HepG2 (cell line): Measurements from ENCODE around the gene UTP4. TPM values are rescaled to one million over a fixed set of nuclear protein-coding genes. Genes with fewer than 3 reads are reported as not detected.
A peak's percentile ranks its signal among the peaks of the same experiment; 100 is the strongest.

Experiments
- ATRX ChIP-seq: sonication (generic); formaldehyde crosslinking; IDR thresholded peaks from 2 replicates; pipeline ENCODE4 v1.4.0; 2020; ENCODE audit warnings: missing genetic modification reagents, borderline replicate concordance
- FOXA1 ChIP-seq, 2 experiments: fragments of 450-650 bp in 1 of 2; sonication (generic) in 1 of 2; formaldehyde crosslinking in 1 of 2; IDR thresholded peaks; 2 replicates each; pipeline versions ENCODE4 v1.4.0 to v1.6.1; 2016 to 2020; ENCODE audit warnings: missing genetic modification reagents in 1 of 2
- KAT7 ChIP-seq: IDR thresholded peaks from 2 replicates; pipeline ENCODE4 v1.6.1; 2018; ENCODE audit warnings: borderline replicate concordance, missing compliant biosample characterization
- KLF6 ChIP-seq: IDR thresholded peaks from 2 replicates; pipeline ENCODE4 v1.8.0; 2016; ENCODE audit warnings: missing biosample characterization, missing genetic modification reagents
- PPARG ChIP-seq: conservative IDR thresholded peaks from 2 replicates; pipeline ENCODE4 v1.6.1; 2016; ENCODE audit warnings: missing biosample characterization, missing genetic modification reagents
- SIN3B ChIP-seq: fragments of 150-350 bp; IDR thresholded peaks from 2 replicates; pipeline ENCODE4 v1.6.1; 2014; ENCODE audit warnings: low read length
- TCF12 ChIP-seq, 2 experiments: fragments of 450-650 bp in 1 of 2; sonication (generic) in 1 of 2; formaldehyde crosslinking in 1 of 2; IDR thresholded peaks; 2 replicates each; pipeline versions ENCODE4 v1.6.1 to v1.8.0; 2017 to 2022; ENCODE audit warnings: antibody characterized with exemption in 1 of 2, mild to moderate bottlenecking in 1 of 2, missing genetic modification reagents in 1 of 2, moderate library complexity in 1 of 2
- ZNF124 ChIP-seq: sonication (generic); formaldehyde crosslinking; IDR thresholded peaks from 2 replicates; pipeline ENCODE4 v1.4.0; 2020; ENCODE audit warnings: missing genetic modification reagents
- ZNF550 ChIP-seq: sonication (generic); formaldehyde crosslinking; IDR thresholded peaks from 2 replicates; pipeline ENCODE4 v1.4.0; 2020; ENCODE audit warnings: mild to moderate bottlenecking, missing genetic modification reagents, borderline replicate concordance
- ZNF644 ChIP-seq: IDR thresholded peaks from 2 replicates; pipeline ENCODE4 v1.6.1; 2016; ENCODE audit warnings: low read depth
- ZNF672 ChIP-seq: sonication (generic); formaldehyde crosslinking; IDR thresholded peaks from 2 replicates; pipeline ENCODE4 v1.8.1; 2022; ENCODE audit warnings: missing genetic modification reagents
- ZNF737 ChIP-seq: sonication (generic); formaldehyde crosslinking; IDR thresholded peaks from 2 replicates; pipeline ENCODE4 v1.5.0; 2020; ENCODE audit warnings: missing genetic modification reagents, mild to moderate bottlenecking, borderline replicate concordance
- ZNF800 ChIP-seq: sonication (generic); formaldehyde crosslinking; IDR thresholded peaks from 2 replicates; pipeline ENCODE4 v1.4.0; 2020; ENCODE audit warnings: missing genetic modification reagents
- polyA plus RNA-seq, 8 experiments: library from polyadenylated mRNA; depleted of rRNA in 3 of 8; stranded (reverse) in 7 of 8; unstranded in 1 of 8; fragments of >200 nt; fragmentation: Illumina TruSeq in 4 of 8; extraction: Trizol in 4 of 8; gene quantifications; 2 replicates each; pipeline versions ENCODE4 v1.2.1 to v1.2.3, GENCODE V29; 2011 to 2016; ENCODE audit warnings: low read depth in 4 of 8, missing spikeins in 1 of 8, mixed read lengths in 1 of 8; ENCODE audit not compliant: insufficient read depth in 1 of 8
- total RNA-seq, 5 experiments: library from RNA; depleted of rRNA; stranded (reverse); fragments of >200 nt; fragmentation: Illumina TruSeq; extraction: Trizol; gene quantifications; 2 replicates each; pipeline ENCODE4 v1.2.3, GENCODE V29; 2016; ENCODE audit warnings: low read depth in 1 of 5
- TF ChIP-seq, protein P1 (sequence below): sonication (generic); formaldehyde crosslinking; IDR thresholded peaks from 2 replicates; pipeline ENCODE4 v1.4.0; 2020; ENCODE audit warnings: missing genetic modification reagents
- TF ChIP-seq, protein P2 (sequence below): sonication (generic); formaldehyde crosslinking; IDR thresholded peaks from 2 replicates; pipeline ENCODE4 v1.4.0; 2020; ENCODE audit warnings: missing genetic modification reagents, borderline replicate concordance
- TF ChIP-seq, protein P3 (sequence below): sonication (generic); formaldehyde crosslinking; IDR thresholded peaks from 2 replicates; pipeline ENCODE4 v1.5.0; 2020; ENCODE audit warnings: missing genetic modification reagents

The UTP4 gene
- total and polyA plus RNA-seq, 2 of the 13 experiments (the other 11 are each of a cell fraction or from before 2014, with no cell fraction given), result 30.0 to 85.8 TPM

GRCh38 chr16:69186642-69187445, 54.4 kb downstream of the UTP4 start, which contains the start of gene SNTB2 (continued):
- TF ChIP-seq, protein P1, sequence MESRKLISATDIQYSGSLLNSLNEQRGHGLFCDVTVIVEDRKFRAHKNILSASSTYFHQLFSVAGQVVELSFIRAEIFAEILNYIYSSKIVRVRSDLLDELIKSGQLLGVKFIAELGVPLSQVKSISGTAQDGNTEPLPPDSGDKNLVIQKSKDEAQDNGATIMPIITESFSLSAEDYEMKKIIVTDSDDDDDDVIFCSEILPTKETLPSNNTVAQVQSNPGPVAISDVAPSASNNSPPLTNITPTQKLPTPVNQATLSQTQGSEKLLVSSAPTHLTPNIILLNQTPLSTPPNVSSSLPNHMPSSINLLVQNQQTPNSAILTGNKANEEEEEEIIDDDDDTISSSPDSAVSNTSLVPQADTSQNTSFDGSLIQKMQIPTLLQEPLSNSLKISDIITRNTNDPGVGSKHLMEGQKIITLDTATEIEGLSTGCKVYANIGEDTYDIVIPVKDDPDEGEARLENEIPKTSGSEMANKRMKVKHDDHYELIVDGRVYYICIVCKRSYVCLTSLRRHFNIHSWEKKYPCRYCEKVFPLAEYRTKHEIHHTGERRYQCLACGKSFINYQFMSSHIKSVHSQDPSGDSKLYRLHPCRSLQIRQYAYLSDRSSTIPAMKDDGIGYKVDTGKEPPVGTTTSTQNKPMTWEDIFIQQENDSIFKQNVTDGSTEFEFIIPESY (CRISPR knock-in tag), result no peak
- TF ChIP-seq ZNF550 (CRISPR knock-in tag), result peak; percentile 88; the same call in 1 of the 2 replicates
- TF ChIP-seq, protein P2, sequence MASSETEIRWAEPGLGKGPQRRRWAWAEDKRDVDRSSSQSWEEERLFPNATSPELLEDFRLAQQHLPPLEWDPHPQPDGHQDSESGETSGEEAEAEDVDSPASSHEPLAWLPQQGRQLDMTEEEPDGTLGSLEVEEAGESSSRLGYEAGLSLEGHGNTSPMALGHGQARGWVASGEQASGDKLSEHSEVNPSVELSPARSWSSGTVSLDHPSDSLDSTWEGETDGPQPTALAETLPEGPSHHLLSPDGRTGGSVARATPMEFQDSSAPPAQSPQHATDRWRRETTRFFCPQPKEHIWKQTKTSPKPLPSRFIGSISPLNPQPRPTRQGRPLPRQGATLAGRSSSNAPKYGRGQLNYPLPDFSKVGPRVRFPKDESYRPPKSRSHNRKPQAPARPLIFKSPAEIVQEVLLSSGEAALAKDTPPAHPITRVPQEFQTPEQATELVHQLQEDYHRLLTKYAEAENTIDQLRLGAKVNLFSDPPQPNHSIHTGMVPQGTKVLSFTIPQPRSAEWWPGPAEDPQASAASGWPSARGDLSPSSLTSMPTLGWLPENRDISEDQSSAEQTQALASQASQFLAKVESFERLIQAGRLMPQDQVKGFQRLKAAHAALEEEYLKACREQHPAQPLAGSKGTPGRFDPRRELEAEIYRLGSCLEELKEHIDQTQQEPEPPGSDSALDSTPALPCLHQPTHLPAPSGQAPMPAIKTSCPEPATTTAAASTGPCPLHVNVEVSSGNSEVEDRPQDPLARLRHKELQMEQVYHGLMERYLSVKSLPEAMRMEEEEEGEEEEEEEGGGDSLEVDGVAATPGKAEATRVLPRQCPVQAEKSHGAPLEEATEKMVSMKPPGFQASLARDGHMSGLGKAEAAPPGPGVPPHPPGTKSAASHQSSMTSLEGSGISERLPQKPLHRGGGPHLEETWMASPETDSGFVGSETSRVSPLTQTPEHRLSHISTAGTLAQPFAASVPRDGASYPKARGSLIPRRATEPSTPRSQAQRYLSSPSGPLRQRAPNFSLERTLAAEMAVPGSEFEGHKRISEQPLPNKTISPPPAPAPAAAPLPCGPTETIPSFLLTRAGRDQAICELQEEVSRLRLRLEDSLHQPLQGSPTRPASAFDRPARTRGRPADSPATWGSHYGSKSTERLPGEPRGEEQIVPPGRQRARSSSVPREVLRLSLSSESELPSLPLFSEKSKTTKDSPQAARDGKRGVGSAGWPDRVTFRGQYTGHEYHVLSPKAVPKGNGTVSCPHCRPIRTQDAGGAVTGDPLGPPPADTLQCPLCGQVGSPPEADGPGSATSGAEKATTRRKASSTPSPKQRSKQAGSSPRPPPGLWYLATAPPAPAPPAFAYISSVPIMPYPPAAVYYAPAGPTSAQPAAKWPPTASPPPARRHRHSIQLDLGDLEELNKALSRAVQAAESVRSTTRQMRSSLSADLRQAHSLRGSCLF, result peak; percentile 33; the same call in 1 of the 2 replicates
- TF ChIP-seq ZNF124 (CRISPR knock-in tag), result peak; percentile 71; the same call in 1 of the 2 replicates
- peak; percentile 4; the same call in 1 of the 2 replicates for TF ChIP-seq ZNF644
- TF ChIP-seq ZNF737 (CRISPR knock-in tag), result no peak
- TF ChIP-seq ATRX (CRISPR knock-in tag), result no peak
- peak; percentile 76; the same call in 1 of the 2 replicates for TF ChIP-seq ZNF800 (CRISPR knock-in tag)
- TF ChIP-seq, protein P3, sequence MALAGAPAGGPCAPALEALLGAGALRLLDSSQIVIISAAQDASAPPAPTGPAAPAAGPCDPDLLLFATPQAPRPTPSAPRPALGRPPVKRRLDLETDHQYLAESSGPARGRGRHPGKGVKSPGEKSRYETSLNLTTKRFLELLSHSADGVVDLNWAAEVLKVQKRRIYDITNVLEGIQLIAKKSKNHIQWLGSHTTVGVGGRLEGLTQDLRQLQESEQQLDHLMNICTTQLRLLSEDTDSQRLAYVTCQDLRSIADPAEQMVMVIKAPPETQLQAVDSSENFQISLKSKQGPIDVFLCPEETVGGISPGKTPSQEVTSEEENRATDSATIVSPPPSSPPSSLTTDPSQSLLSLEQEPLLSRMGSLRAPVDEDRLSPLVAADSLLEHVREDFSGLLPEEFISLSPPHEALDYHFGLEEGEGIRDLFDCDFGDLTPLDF (CRISPR knock-in tag), result peak; percentile 71
- TF ChIP-seq KAT7 (CRISPR knock-in tag), result no peak
- no peak for TF ChIP-seq TCF12 (IDR thresholded peaks at IDR 0.05)
- TF ChIP-seq TCF12 (CRISPR knock-in tag; IDR thresholded peaks at IDR 0.05), result no peak; the same call in 1 of the 2 replicates
- no peak for TF ChIP-seq PPARG (CRISPR knock-in tag)
- no peak for TF ChIP-seq FOXA1 (IDR thresholded peaks at IDR 0.05)
- peak; percentile 52 for TF ChIP-seq FOXA1 (CRISPR knock-in tag; IDR thresholded peaks at IDR 0.05)
- 0 out of 2 replicates have a peak, but pooled peaks have one; percentile 74 for TF ChIP-seq KLF6 (CRISPR knock-in tag)
- TF ChIP-seq ZNF672 (CRISPR knock-in tag), result peak; percentile 84; the same call in 1 of the 2 replicates
- no peak for TF ChIP-seq SIN3B
